GM12892 (cell line): ENCODE results near the gene EPS8.

Source experiments
- POLR2AphosphoS5 ChIP-seq: IDR thresholded peaks from 2 replicates; pipeline ENCODE4 v1.6.1; 2011; ENCODE audit warnings: low read depth, low read length, control low read depth
- TAF1 ChIP-seq: IDR thresholded peaks from 2 replicates; pipeline ENCODE4 v1.6.1; 2011; ENCODE audit warnings: low read depth, mild to moderate bottlenecking, control low read depth, low read length, borderline replicate concordance

DNA sequence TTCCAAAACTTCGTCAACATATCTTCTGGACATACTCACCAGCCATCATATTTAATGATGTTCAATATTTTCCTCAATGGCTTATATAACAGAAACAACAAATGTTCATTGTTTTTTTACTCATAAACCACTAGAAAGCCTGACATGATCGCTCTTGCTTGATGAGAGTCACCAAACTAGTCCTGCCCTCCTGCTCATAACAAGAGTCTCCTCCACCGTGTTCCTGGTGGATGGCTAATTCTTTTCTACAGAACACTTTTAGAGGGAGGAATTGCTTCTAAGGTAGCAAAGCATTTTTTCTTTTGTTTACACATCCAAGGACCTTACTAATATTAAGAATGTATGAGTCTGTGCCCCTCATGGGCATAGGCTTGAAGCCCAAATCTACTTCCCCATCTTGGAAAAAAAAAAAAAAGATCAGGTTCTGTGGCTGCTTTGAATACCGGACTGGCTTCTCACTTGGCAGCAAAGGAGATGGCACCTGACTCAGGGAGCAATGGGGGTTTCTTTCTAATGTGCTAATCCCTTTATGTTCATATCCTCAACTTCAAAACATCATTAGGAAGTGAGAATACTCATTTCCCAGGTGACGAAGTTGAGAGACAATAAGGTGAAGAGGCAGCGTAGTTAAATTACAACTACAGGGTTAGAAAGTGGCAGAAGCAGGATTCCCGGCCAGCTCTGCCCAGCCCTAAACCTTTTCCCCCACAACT lies 188.8 kb downstream of the EPS8 start:
- TF ChIP-seq POLR2AphosphoS5 = no peak
- no peak for TF ChIP-seq TAF1
